WTC11 (cell line): ENCODE data around the gene CPLANE1. TPM values are rescaled to one million over a fixed set of nuclear protein-coding genes. Genes with fewer than 3 reads are reported as not detected.

ENCODE experiments used
- ATAC-seq: fragments of 200-7000 bp; cut with Tn5 transposase; 2 replicates; pipeline ENCODE4 v1.10.0; 2021; ENCODE audit warnings: mild to moderate bottlenecking, moderate library complexity
- CTCF ChIA-PET: fragments of 300-600 bp; sonication (Branson Sonifier 250); formaldehyde crosslinking; loops from one replicate; lab custom pipeline; 2021; ENCODE audit warnings: antibody characterized with exemption; lab: Charles Lee
- POLR2A ChIA-PET: fragments of 350-600 bp; sonication (Branson Sonifier 250); formaldehyde crosslinking; loops from one replicate; lab custom pipeline; 2021; ENCODE audit warnings: antibody characterized with exemption; lab: Charles Lee
- DNase-seq: peaks from one replicate; pipeline ENCODE4 v3.0.0; 2021; ENCODE audit warnings: low spot score
- H3K27ac Mint-ChIP-seq: 2 replicates; pipeline ENCODE4 v1.8.0; 2021; ENCODE audit warnings: mixed read lengths
- H3K27me3 Mint-ChIP-seq: 2 replicates; pipeline ENCODE4 v1.8.0; 2021; ENCODE audit warnings: low read depth, mild to moderate bottlenecking, moderate library complexity, mixed read lengths
- H3K36me3 Mint-ChIP-seq: 2 replicates; pipeline ENCODE4 v1.8.0; 2021; ENCODE audit warnings: mixed read lengths
- H3K4me1 Mint-ChIP-seq: 2 replicates; pipeline ENCODE4 v1.8.0; 2022; ENCODE audit warnings: mixed read lengths
- H3K4me3 Mint-ChIP-seq: 2 replicates; pipeline ENCODE4 v1.8.0; 2021; ENCODE audit warnings: mild to moderate bottlenecking, moderate library complexity, mixed read lengths
- H3K9me3 Mint-ChIP-seq: 2 replicates; pipeline ENCODE4 v1.8.0; 2021; ENCODE audit warnings: mixed read lengths
- ATF1 ChIP-seq: sonication (generic); formaldehyde crosslinking; IDR thresholded peaks from 2 replicates; pipeline ENCODE4 v1.8.1; 2023; ENCODE audit warnings: mild to moderate bottlenecking, moderate library complexity, missing genetic modification reagents
- ATF6 ChIP-seq: sonication (generic); formaldehyde crosslinking; IDR thresholded peaks from 2 replicates; pipeline ENCODE4 v1.8.1; 2023; ENCODE audit warnings: mild to moderate bottlenecking, missing genetic modification reagents
- FOXJ3 ChIP-seq: sonication (generic); formaldehyde crosslinking; IDR thresholded peaks from 2 replicates; pipeline ENCODE4 v1.9.0; 2021; ENCODE audit warnings: missing genetic modification reagents, mild to moderate bottlenecking, borderline replicate concordance
- FOXK1 ChIP-seq: sonication (generic); formaldehyde crosslinking; IDR thresholded peaks from 2 replicates; pipeline ENCODE4 v1.8.0; 2022; ENCODE audit warnings: mild to moderate bottlenecking, moderate library complexity, missing genetic modification reagents
- HMGA2 ChIP-seq: fragments of 250-450 bp; sonication (Bioruptor Pico); IDR thresholded peaks from 2 replicates; pipeline ENCODE4 v1.4.0; 2021; ENCODE audit warnings: mild to moderate bottlenecking, moderate library complexity
- MAX ChIP-seq: sonication (generic); formaldehyde crosslinking; IDR thresholded peaks from 2 replicates; pipeline ENCODE4 v1.8.0; 2022; ENCODE audit warnings: mild to moderate bottlenecking, missing genetic modification reagents
- MYBL2 ChIP-seq: sonication (generic); formaldehyde crosslinking; IDR thresholded peaks from 2 replicates; pipeline ENCODE4 v1.8.1; 2023; ENCODE audit warnings: mild to moderate bottlenecking, moderate library complexity, missing genetic modification reagents
- NFE2L1 ChIP-seq: sonication (generic); formaldehyde crosslinking; IDR thresholded peaks from 2 replicates; pipeline ENCODE4 v1.8.1; 2023; ENCODE audit warnings: missing genetic modification reagents
- PRDM15 ChIP-seq: sonication (generic); formaldehyde crosslinking; IDR thresholded peaks from 2 replicates; pipeline ENCODE4 v1.8.0; 2022; ENCODE audit warnings: missing genetic modification reagents
- RELA ChIP-seq: sonication (generic); formaldehyde crosslinking; IDR thresholded peaks from 2 replicates; pipeline ENCODE4 v1.8.1; 2022; ENCODE audit warnings: missing genetic modification reagents, mild to moderate bottlenecking, borderline replicate concordance
- STAT6 ChIP-seq: sonication (generic); formaldehyde crosslinking; conservative IDR thresholded peaks from 2 replicates; pipeline ENCODE4 v1.8.1; 2023; ENCODE audit warnings: mild to moderate bottlenecking, low read depth, missing genetic modification reagents, moderate library complexity
- TEAD4 ChIP-seq: sonication (generic); formaldehyde crosslinking; IDR thresholded peaks from 2 replicates; pipeline ENCODE4 v1.8.0; 2022; ENCODE audit warnings: mild to moderate bottlenecking, missing genetic modification reagents
- ZNF138 ChIP-seq: sonication (generic); formaldehyde crosslinking; conservative IDR thresholded peaks from 2 replicates; pipeline ENCODE4 v1.8.1; 2022; ENCODE audit warnings: mild to moderate bottlenecking, moderate library complexity, missing genetic modification reagents
- ZNF232 ChIP-seq: sonication (generic); formaldehyde crosslinking; IDR thresholded peaks from 2 replicates; pipeline ENCODE4 v1.8.0; 2022; ENCODE audit warnings: mild to moderate bottlenecking, missing genetic modification reagents
- ZNF512 ChIP-seq: sonication (generic); formaldehyde crosslinking; IDR thresholded peaks from 2 replicates; pipeline ENCODE4 v1.8.1; 2022; ENCODE audit warnings: missing genetic modification reagents, borderline replicate concordance
- ZNF671 ChIP-seq: fragments of 250-450 bp; sonication (Bioruptor Pico); IDR thresholded peaks from 2 replicates; pipeline ENCODE4 v1.8.0; 2021; ENCODE audit warnings: mild to moderate bottlenecking
- ZSCAN18 ChIP-seq: fragments of 250-450 bp; sonication (Bioruptor Pico); IDR thresholded peaks from 2 replicates; pipeline ENCODE4 v2.1.2; 2022; ENCODE audit warnings: mild to moderate bottlenecking, moderate library complexity
- total RNA-seq: library from RNA; stranded (reverse); gene quantifications from 3 replicates; pipeline ENCODE4 v1.2.3, GENCODE V29; 2021
- TF ChIP-seq, protein P1 (sequence below): sonication (generic); formaldehyde crosslinking; IDR thresholded peaks from 2 replicates; pipeline ENCODE4 v1.8.0; 2023; ENCODE audit warnings: missing genetic modification reagents, mild to moderate bottlenecking, borderline replicate concordance
- TF ChIP-seq, protein P2 (sequence below): sonication (generic); formaldehyde crosslinking; IDR thresholded peaks from 2 replicates; pipeline ENCODE4 v1.8.0; 2022; ENCODE audit warnings: mild to moderate bottlenecking, missing genetic modification reagents

Gene CPLANE1
- total RNA-seq, 1 experiment from 2014 or later = 4.8 TPM

DNA sequence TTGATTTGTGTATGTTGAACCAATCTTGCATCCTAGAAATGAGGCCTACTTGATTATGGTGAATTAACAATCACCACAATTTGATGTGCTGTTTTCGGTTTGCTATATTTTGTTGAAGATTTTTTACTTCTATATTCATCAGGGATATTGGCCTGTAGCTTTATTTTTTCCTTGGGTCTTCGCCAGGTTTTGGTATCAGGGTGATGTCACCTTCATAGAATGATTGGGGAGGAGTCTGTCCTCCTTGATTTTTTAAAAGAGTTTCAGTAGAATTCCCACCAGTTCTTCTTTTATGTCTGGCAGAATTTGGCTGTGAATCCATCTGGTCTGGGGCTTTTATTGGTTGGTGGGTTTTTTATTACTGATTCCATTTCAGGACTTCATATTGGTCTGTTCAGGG lies 115.2 kb downstream of the CPLANE1 start (continued):
- no peak for TF ChIP-seq STAT6 (CRISPR knock-in tag)
- TF ChIP-seq MAX (CRISPR knock-in tag) = no peak
- no peak for TF ChIP-seq RELA (CRISPR knock-in tag)
- TF ChIP-seq, protein P1, sequence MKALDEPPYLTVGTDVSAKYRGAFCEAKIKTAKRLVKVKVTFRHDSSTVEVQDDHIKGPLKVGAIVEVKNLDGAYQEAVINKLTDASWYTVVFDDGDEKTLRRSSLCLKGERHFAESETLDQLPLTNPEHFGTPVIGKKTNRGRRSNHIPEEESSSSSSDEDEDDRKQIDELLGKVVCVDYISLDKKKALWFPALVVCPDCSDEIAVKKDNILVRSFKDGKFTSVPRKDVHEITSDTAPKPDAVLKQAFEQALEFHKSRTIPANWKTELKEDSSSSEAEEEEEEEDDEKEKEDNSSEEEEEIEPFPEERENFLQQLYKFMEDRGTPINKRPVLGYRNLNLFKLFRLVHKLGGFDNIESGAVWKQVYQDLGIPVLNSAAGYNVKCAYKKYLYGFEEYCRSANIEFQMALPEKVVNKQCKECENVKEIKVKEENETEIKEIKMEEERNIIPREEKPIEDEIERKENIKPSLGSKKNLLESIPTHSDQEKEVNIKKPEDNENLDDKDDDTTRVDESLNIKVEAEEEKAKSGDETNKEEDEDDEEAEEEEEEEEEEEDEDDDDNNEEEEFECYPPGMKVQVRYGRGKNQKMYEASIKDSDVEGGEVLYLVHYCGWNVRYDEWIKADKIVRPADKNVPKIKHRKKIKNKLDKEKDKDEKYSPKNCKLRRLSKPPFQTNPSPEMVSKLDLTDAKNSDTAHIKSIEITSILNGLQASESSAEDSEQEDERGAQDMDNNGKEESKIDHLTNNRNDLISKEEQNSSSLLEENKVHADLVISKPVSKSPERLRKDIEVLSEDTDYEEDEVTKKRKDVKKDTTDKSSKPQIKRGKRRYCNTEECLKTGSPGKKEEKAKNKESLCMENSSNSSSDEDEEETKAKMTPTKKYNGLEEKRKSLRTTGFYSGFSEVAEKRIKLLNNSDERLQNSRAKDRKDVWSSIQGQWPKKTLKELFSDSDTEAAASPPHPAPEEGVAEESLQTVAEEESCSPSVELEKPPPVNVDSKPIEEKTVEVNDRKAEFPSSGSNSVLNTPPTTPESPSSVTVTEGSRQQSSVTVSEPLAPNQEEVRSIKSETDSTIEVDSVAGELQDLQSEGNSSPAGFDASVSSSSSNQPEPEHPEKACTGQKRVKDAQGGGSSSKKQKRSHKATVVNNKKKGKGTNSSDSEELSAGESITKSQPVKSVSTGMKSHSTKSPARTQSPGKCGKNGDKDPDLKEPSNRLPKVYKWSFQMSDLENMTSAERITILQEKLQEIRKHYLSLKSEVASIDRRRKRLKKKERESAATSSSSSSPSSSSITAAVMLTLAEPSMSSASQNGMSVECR (CRISPR knock-in tag) = no peak
- TF ChIP-seq, protein P2, sequence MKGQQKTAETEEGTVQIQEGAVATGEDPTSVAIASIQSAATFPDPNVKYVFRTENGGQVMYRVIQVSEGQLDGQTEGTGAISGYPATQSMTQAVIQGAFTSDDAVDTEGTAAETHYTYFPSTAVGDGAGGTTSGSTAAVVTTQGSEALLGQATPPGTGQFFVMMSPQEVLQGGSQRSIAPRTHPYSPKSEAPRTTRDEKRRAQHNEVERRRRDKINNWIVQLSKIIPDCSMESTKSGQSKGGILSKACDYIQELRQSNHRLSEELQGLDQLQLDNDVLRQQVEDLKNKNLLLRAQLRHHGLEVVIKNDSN (CRISPR knock-in tag) = no peak
- TF ChIP-seq TEAD4 (CRISPR knock-in tag) = no peak
- TF ChIP-seq MYBL2 (CRISPR knock-in tag) = no peak

GRCh38 chr5:37132646-37133045 lies 116.5 kb downstream of the CPLANE1 start:
- POLR2A ChIA-PET = no interaction called here
- ATAC-seq (no peak), DNase-seq (no peak)
- Mint-ChIP-seq H3K4me3 (no peak overlapping the region), H3K36me3 (peaks cover 31% of the 10 kb centered on the region), H3K27me3 (no peaks in the 10 kb centered on the region; the same call in 1 of the 2 replicates), H3K27ac (no peak overlapping the region), H3K4me1 (no peaks in the 10 kb centered on the region), H3K9me3 (peaks cover 39% of the 10 kb centered on the region)
- CTCF ChIA-PET = no interaction called here
- TF ChIP-seq PRDM15 (CRISPR knock-in tag) (no peak), ZNF138 (CRISPR knock-in tag) (no peak), ZNF232 (CRISPR knock-in tag) (no peak), FOXJ3 (CRISPR knock-in tag) (no peak), ATF1 (CRISPR knock-in tag) (no peak), NFE2L1 (CRISPR knock-in tag) (no peak), ZSCAN18 (CRISPR knock-in tag) (no peak), ZNF512 (no peak), FOXK1 (CRISPR knock-in tag) (no peak), HMGA2 (CRISPR knock-in tag) (no peak), ZNF671 (CRISPR knock-in tag) (no peak), ATF6 (CRISPR knock-in tag) (no peak)
- TF ChIP-seq, protein P2 (CRISPR knock-in tag) = no peak
